Fibroblast of the aortic adventitia (primary cell): ENCODE results near the gene PATZ1. TPM values are rescaled to one million over a fixed set of nuclear protein-coding genes. Genes with fewer than 3 reads are reported as not detected.

ENCODE experiments used
- DNase-seq: peaks from one replicate; pipeline ENCODE4 v3.0.0-alpha.2; 2010; ENCODE audit warnings: low read depth
- H3K4me3 ChIP-seq: 2 replicates; pipeline ENCODE4 v1.5.1; 2011; ENCODE audit warnings: low read depth, mild to moderate bottlenecking, control low read depth, low read length, moderate library complexity
- CTCF ChIP-seq: IDR thresholded peaks from 2 replicates; pipeline ENCODE4 v1.5.1; 2011; ENCODE audit warnings: mild to moderate bottlenecking, low read length, control low read depth, inconsistent platforms; ENCODE audit not compliant: insufficient read depth
- total RNA-seq: library from RNA; depleted of rRNA; stranded (reverse); fragments of >200 nt; gene quantifications from 2 replicates; pipeline ENCODE4 v1.2.3, GENCODE V29; 2012; ENCODE audit warnings: low replicate concordance

The PATZ1 gene
- total RNA-seq, 1 donor = 14.3 TPM

GRCh38 chr22:31334329-31334728 is 11.8 kb downstream of the PATZ1 start:
- H3K4me3 ChIP-seq = no peak overlapping the region
- DNase-seq = no peak
- TF ChIP-seq CTCF = no peak

GRCh38 chr22:31333641-31334040 is 12.5 kb downstream of the PATZ1 start:
- DNase-seq = peak; percentile 20
- H3K4me3 ChIP-seq = no peak overlapping the region
- TF ChIP-seq CTCF = no peak

GRCh38 chr22:31332886-31333285 is 13.3 kb downstream of the PATZ1 start:
- DNase-seq = no peak
- no peak for TF ChIP-seq CTCF

GRCh38 chr22:31332010-31332409 is 14.1 kb downstream of the PATZ1 start:
- H3K4me3 ChIP-seq = no peak overlapping the region
- no peak for DNase-seq
- no peak for TF ChIP-seq CTCF

More at GRCh38 chr22:31332886-31333285, 13.3 kb downstream of the PATZ1 start:
- no peak overlapping the region for H3K4me3 ChIP-seq

GRCh38 chr22:31329453-31330215 is 16.5 kb downstream of the PATZ1 start:
- H3K4me3 ChIP-seq = no peak overlapping the region
- no peak for TF ChIP-seq CTCF
- no peak for DNase-seq

- TF ChIP-seq CTCF = no peak
- H3K4me3 ChIP-seq = no peak overlapping the region
- no peak for DNase-seq
Measured at GRCh38 chr22:31329029-31329428, 17.1 kb downstream of the PATZ1 start.

GRCh38 chr22:31328544-31328960 is 17.6 kb downstream of the PATZ1 start:
- H3K4me3 ChIP-seq = no peak overlapping the region
- DNase-seq = no peak
- TF ChIP-seq CTCF = no peak
